ENCODE measurements around the gene TPH2.

TPH2 gene

DNA sequence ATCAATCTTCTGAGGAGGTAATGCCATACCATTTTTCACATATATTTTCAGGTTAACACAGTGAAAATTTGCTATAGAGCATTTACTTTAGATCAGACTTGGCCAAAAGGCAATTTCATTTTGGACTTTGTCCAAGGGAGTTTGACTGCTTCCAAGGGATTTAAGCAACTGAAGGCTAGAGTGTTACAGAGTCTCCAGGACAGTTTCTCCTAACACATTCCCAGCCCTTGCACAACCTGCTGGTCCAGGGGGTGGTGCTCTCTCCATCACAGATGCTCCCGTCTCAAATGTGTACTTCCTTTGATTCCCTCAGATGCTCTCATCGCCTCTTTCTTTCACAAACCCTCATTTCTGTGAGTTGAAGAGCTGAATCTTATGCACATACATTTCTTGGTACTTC is 143.1 kb downstream of the TPH2 start:
- Histone ChIP-seq H3K9me3 (no peaks in the 10 kb centered on the region), H3K4me1 (ENCODE audit: control insufficient read depth in 1 of 2, insufficient read depth in 1 of 2, low read depth in 1 of 2, low read length in 1 of 2) (no peaks in the 10 kb centered on the region)
- TF ChIP-seq, protein P1, sequence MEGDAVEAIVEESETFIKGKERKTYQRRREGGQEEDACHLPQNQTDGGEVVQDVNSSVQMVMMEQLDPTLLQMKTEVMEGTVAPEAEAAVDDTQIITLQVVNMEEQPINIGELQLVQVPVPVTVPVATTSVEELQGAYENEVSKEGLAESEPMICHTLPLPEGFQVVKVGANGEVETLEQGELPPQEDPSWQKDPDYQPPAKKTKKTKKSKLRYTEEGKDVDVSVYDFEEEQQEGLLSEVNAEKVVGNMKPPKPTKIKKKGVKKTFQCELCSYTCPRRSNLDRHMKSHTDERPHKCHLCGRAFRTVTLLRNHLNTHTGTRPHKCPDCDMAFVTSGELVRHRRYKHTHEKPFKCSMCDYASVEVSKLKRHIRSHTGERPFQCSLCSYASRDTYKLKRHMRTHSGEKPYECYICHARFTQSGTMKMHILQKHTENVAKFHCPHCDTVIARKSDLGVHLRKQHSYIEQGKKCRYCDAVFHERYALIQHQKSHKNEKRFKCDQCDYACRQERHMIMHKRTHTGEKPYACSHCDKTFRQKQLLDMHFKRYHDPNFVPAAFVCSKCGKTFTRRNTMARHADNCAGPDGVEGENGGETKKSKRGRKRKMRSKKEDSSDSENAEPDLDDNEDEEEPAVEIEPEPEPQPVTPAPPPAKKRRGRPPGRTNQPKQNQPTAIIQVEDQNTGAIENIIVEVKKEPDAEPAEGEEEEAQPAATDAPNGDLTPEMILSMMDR (IDR thresholded peaks at IDR 0.05) = no peak

More for the DNA sequence above, 143.1 kb downstream of the TPH2 start:
- Histone ChIP-seq H3K27ac (no peak overlapping the region), H3K27me3 (no peaks in the 10 kb centered on the region), H3K36me3 (no peaks in the 10 kb centered on the region), H3K4me3 (ENCODE audit: low read depth in 1 of 2, low read length in 1 of 2) (no peak overlapping the region)

All from neutrophil (primary cell).